Mesenchymal stem cell (in vitro differentiated cells and primary cell): ENCODE results near the gene KLRC4.
"Not testable (repeated sequence)": the region's sequence is repeated elsewhere in the genome, so short reads cannot be mapped to it uniquely, and the experiment has no call there.

Source experiments
- DNase-seq: peaks from one replicate; pipeline ENCODE4 v3.0.0-alpha.2; 2013
- H2AFZ ChIP-seq: one replicate; pipeline ENCODE4 v1.6.1; 2013; ENCODE audit warnings: low read depth, mild to moderate bottlenecking, control low read depth, inconsistent platforms, low read length, moderate library complexity
- H2AK5ac ChIP-seq: 2 replicates; pipeline ENCODE4 v1.6.1; 2013; ENCODE audit warnings: low read length, moderate library complexity, mild to moderate bottlenecking, inconsistent platforms; ENCODE audit not compliant: severe bottlenecking
- H2BK120ac ChIP-seq: one replicate; pipeline ENCODE4 v1.6.1; 2013; ENCODE audit warnings: low read depth, mild to moderate bottlenecking, inconsistent platforms, low read length, moderate library complexity
- H2BK12ac ChIP-seq, 2 experiments: one replicate each; pipeline ENCODE4 v1.6.1; 2013; ENCODE audit warnings: inconsistent platforms in 2 of 2, low read length in 2 of 2, mild to moderate bottlenecking in 2 of 2, moderate library complexity in 2 of 2, control low read depth in 1 of 2
- H2BK15ac ChIP-seq: one replicate; pipeline ENCODE4 v1.6.1; 2013; ENCODE audit warnings: mild to moderate bottlenecking, low read depth, inconsistent platforms; ENCODE audit not compliant: poor library complexity, severe bottlenecking
- H2BK5ac ChIP-seq: 2 replicates; pipeline ENCODE4 v1.6.1; 2013; ENCODE audit warnings: low read depth, mild to moderate bottlenecking, low read length, control low read depth, inconsistent platforms; ENCODE audit not compliant: poor library complexity, severe bottlenecking
- H3K14ac ChIP-seq, 2 experiments: one replicate each; pipeline ENCODE4 v1.6.1; 2013; ENCODE audit warnings: inconsistent platforms in 2 of 2, low read length in 2 of 2, control low read depth in 1 of 2, mild to moderate bottlenecking in 1 of 2, moderate library complexity in 1 of 2
- H3K18ac ChIP-seq, 2 experiments: one replicate each; pipeline ENCODE4 v1.6.1; 2013; ENCODE audit warnings: inconsistent platforms in 2 of 2, low read length in 2 of 2, control low read depth in 1 of 2, low read depth in 1 of 2, mild to moderate bottlenecking in 1 of 2
- H3K23ac ChIP-seq, 2 experiments: one replicate each; pipeline ENCODE4 v1.6.1; 2013; ENCODE audit warnings: inconsistent platforms in 2 of 2, low read length in 2 of 2, mild to moderate bottlenecking in 2 of 2, moderate library complexity in 2 of 2, control low read depth in 1 of 2
- H3K27ac ChIP-seq: 2 replicates; pipeline ENCODE4 v1.5.1; 2013; ENCODE audit warnings: mild to moderate bottlenecking, moderate library complexity, low read length, control low read depth, inconsistent platforms; ENCODE audit not compliant: poor library complexity, severe bottlenecking
- H3K27me3 ChIP-seq, 2 experiments: 2 replicates each; pipeline versions ENCODE4 v1.6.1 to v1.7.0; 2013; ENCODE audit warnings: low read length in 2 of 2, mild to moderate bottlenecking in 2 of 2, moderate library complexity in 2 of 2, control low read depth in 1 of 2, inconsistent platforms in 1 of 2; ENCODE audit not compliant: control insufficient read depth in 1 of 2, insufficient read depth in 1 of 2
- H3K36me3 ChIP-seq, 2 experiments: 2 replicates each; pipeline versions ENCODE4 v1.6.1 to v1.7.0; 2013; ENCODE audit warnings: low read length in 2 of 2, control low read depth in 1 of 2, inconsistent platforms in 1 of 2, low read depth in 1 of 2, mild to moderate bottlenecking in 1 of 2; ENCODE audit not compliant: insufficient read depth in 2 of 2, control insufficient read depth in 1 of 2
- H3K4ac ChIP-seq, 2 experiments: one replicate each; pipeline ENCODE4 v1.6.1; 2013; ENCODE audit warnings: inconsistent platforms in 2 of 2, low read length in 2 of 2, mild to moderate bottlenecking in 2 of 2, moderate library complexity in 2 of 2, control low read depth in 1 of 2, low read depth in 1 of 2
- H3K4me1 ChIP-seq: 2 replicates; pipeline ENCODE4 v1.6.1; 2013; ENCODE audit warnings: low read depth, low read length, control low read depth; ENCODE audit not compliant: control insufficient read depth, insufficient read depth
- H3K4me2 ChIP-seq: 2 replicates; pipeline ENCODE4 v1.6.1; 2013; ENCODE audit warnings: low read length, mild to moderate bottlenecking, inconsistent platforms; ENCODE audit not compliant: poor library complexity, severe bottlenecking
- H3K4me3 ChIP-seq, 2 experiments: 2 replicates each; pipeline versions ENCODE4 v1.5.1 to v1.7.0; 2013; ENCODE audit warnings: low read length in 2 of 2, mild to moderate bottlenecking in 2 of 2, control low read depth in 1 of 2, low read depth in 1 of 2; ENCODE audit not compliant: insufficient read depth in 1 of 2
- H3K79me1 ChIP-seq: replicated peaks from 2 replicates; pipeline ENCODE4 v1.6.1; 2013; ENCODE audit warnings: mild to moderate bottlenecking, control low read depth, low read length, inconsistent platforms; ENCODE audit not compliant: poor library complexity, severe bottlenecking
- H3K9ac ChIP-seq: 2 replicates; pipeline ENCODE4 v1.7.0; 2013; ENCODE audit warnings: mild to moderate bottlenecking, low read length, moderate library complexity
- H3K9me3 ChIP-seq: 2 replicates; pipeline ENCODE4 v1.7.0; 2013; ENCODE audit warnings: mild to moderate bottlenecking, low read length; ENCODE audit not compliant: control insufficient read depth
- H4K8ac ChIP-seq: one replicate; pipeline ENCODE4 v1.6.1; 2013; ENCODE audit warnings: inconsistent platforms, mild to moderate bottlenecking, low read length, moderate library complexity
- H4K91ac ChIP-seq: one replicate; pipeline ENCODE4 v1.6.1; 2013; ENCODE audit warnings: mild to moderate bottlenecking, low read length, inconsistent platforms
- WGBS: methylation state at CpG from one replicate; pipeline ENCODE4 v1.1.7; 2013; ENCODE audit warnings: mixed read lengths; 5-methylcytosine and 5-hydroxymethylcytosine counted together

The KLRC4 gene

DNA sequence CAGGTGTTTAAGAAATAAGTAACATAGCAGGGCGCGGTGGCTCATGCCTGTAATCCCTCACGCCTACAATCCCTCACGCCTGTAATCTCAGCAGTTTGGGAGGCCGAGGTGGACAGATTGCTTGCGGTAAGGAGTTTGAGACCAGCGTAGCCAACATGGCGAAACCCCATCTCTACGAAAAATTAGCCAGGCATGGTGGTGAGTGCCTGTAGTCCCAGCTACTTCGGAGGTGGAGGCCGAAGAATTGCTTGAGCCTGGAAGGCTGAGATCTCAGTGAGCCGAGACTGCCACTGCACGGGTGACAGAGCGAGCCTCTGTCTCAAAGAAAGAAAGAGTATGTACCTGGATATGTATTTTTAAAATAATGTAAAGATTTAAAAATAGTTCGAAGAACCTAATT is 13.4 kb downstream of the KLRC4 start:
- not testable (repeated sequence) for DNase-seq, H3K4me1 ChIP-seq, H2AK5ac ChIP-seq, H3K4ac ChIP-seq, H3K4me2 ChIP-seq, H3K79me1 ChIP-seq, H3K4me3 ChIP-seq, H3K14ac ChIP-seq, H2AFZ ChIP-seq, H2BK15ac ChIP-seq, H2BK5ac ChIP-seq, H3K23ac ChIP-seq, H3K9me3 ChIP-seq, H3K27me3 ChIP-seq, H3K36me3 ChIP-seq, H2BK120ac ChIP-seq
- Histone ChIP-seq H4K91ac (peak overlapping the region; percentile 80), H3K18ac (peak overlapping the region; percentile 12 to 73), H3K9ac (peak overlapping the region; percentile 80), H2BK12ac (peak overlapping the region in 1 of 2 experiments; percentile 72), H4K8ac (peak overlapping the region; percentile 60), H3K27ac (peak overlapping the region; percentile 77)
- 98% methylated on average over 15 of the region's 15 CpGs for WGBS

DNA sequence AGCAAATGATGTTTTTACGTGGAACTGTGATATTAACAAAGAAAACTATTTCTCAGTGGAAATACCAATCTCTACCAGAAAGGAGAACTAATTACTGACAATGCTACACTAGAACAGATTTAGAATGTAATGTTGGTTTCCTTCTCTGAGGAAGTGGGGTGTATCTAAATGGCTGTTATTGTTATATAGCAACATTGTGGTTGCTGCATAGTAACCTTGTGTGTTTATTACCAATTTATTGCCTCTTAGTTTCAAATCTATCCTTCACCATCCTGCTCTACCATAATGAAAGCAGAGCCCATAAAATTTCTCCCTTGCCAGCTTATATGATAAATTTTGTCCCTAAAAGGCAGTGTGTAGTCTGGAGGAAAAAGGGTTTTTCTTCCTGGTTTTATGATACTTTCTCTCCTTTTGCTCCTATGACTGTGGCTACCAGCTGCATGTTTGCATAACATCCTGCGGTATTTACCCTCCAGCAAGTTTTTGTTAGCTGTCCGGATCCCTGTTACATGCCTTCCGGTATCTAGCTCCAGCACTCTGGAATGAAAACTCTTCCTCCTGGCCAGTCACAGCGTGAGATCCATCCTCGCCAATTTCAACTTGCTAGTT is 14.1 kb downstream of the KLRC4 start:
- Histone ChIP-seq H2BK12ac (no peak overlapping the region), H3K9me3 (no peaks in the 10 kb centered on the region), H3K4me3 (no peak overlapping the region), H2BK120ac (no peak overlapping the region), H3K4ac (no peak overlapping the region), H3K4me1 (peaks cover 4% of the 10 kb centered on the region), H3K4me2 (no peak overlapping the region), H3K79me1 (no peaks in the 10 kb centered on the region), H3K14ac (no peak overlapping the region), H2BK5ac (no peak overlapping the region), H3K27ac (peak overlapping the region; percentile 95), H3K9ac (peak overlapping the region; percentile 80), H3K18ac (no peak overlapping the region), H3K23ac (no peak overlapping the region), H2AFZ (no peak overlapping the region), H3K27me3 (no peaks in the 10 kb centered on the region), H2AK5ac (no peak overlapping the region), H3K36me3 (no peaks in the 10 kb centered on the region), H4K8ac (no peak overlapping the region), H2BK15ac (no peak overlapping the region), H4K91ac (no peak overlapping the region)
- WGBS, result 51% methylated on average over 5 of the region's 6 CpGs
- DNase-seq, result peak; percentile 89

GRCh38 chr12:10394531-10395152 is 14.9 kb downstream of the KLRC4 start:
- H2BK120ac ChIP-seq, H3K14ac ChIP-seq, H3K9me3 ChIP-seq, H2BK15ac ChIP-seq, DNase-seq, H3K27me3 ChIP-seq, H3K4me1 ChIP-seq, H3K4me2 ChIP-seq, H3K79me1 ChIP-seq, H4K91ac ChIP-seq, H3K23ac ChIP-seq, H2AFZ ChIP-seq, H3K4me3 ChIP-seq, H2BK5ac ChIP-seq, H3K36me3 ChIP-seq, H4K8ac ChIP-seq: not testable (repeated sequence)
- Histone ChIP-seq H2AK5ac (peak overlapping the region; percentile 92), H3K4ac (peak overlapping the region in 1 of 2 experiments; percentile 58), H2BK12ac (peak overlapping the region in 1 of 2 experiments; percentile 63), H3K9ac (peak overlapping the region; percentile 80), H3K27ac (peak overlapping the region; percentile 95), H3K18ac (peak overlapping the region in 1 of 2 experiments; percentile 22)
- 92% methylated on average over 5 of the region's 11 CpGs for WGBS

DNA sequence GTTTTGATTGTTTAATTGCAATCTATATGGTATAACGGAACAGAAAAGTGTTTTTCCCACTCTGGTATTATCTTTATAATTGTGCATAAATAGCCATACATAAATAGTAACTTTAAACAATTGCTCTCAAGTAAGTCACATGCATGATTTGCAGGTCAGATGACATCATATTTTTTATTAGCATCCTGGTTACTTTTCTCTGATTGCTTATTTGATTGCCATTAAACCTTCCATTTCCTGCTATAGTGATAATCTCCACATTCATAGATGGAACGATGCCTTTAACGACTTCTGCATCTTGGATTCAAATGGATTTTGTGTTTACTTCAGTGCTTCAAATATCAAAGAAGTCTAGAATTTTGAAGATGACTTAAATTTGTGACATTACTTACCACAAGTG is 16.3 kb downstream of the KLRC4 start:
- H3K18ac ChIP-seq, result no peak overlapping the region
- H3K9me3 ChIP-seq, result no peaks in the 10 kb centered on the region
- H3K14ac ChIP-seq, result no peak overlapping the region
- peaks cover 4% of the 10 kb centered on the region for H3K4me1 ChIP-seq
- H3K27me3 ChIP-seq, result no peaks in the 10 kb centered on the region
- no peak overlapping the region for H3K4me3 ChIP-seq
- no peaks in the 10 kb centered on the region for H3K36me3 ChIP-seq
- H2BK15ac ChIP-seq, result no peak overlapping the region
- H3K9ac ChIP-seq, result no peak overlapping the region
- no peak overlapping the region for H3K4me2 ChIP-seq
- H2AK5ac ChIP-seq, result no peak overlapping the region
- no peak overlapping the region for H2AFZ ChIP-seq
- no peak overlapping the region for H3K23ac ChIP-seq
- no CpG with 5 or more reads among the region's 3 CpGs for WGBS
- H2BK120ac ChIP-seq, result no peak overlapping the region
- H3K4ac ChIP-seq, result no peak overlapping the region
- no peak for DNase-seq
- no peak overlapping the region for H4K8ac ChIP-seq
- H2BK12ac ChIP-seq, result no peak overlapping the region
- no peaks in the 10 kb centered on the region for H3K79me1 ChIP-seq
- H3K27ac ChIP-seq, result no peak overlapping the region
- no peak overlapping the region for H2BK5ac ChIP-seq
- H4K91ac ChIP-seq, result no peak overlapping the region
